GM10266 (cell line): ENCODE measurements around the gene PRRT4.

ENCODE experiments used
- DNase-seq: peaks from one replicate; pipeline ENCODE4 v3.0.0; 2012; ENCODE audit errors: extremely low spot score
- CTCF ChIP-seq: IDR thresholded peaks from 2 replicates; pipeline ENCODE4 v1.5.1; 2012; ENCODE audit warnings: mild to moderate bottlenecking, low read depth; ENCODE audit not compliant: control insufficient read depth, insufficient read depth; ENCODE audit errors: missing control alignments

The PRRT4 gene

GRCh38 chr7:128366986-128367385, 5.5 kb upstream of the PRRT4 start:
- TF ChIP-seq CTCF, result no peak
- no peak for DNase-seq

DNA sequence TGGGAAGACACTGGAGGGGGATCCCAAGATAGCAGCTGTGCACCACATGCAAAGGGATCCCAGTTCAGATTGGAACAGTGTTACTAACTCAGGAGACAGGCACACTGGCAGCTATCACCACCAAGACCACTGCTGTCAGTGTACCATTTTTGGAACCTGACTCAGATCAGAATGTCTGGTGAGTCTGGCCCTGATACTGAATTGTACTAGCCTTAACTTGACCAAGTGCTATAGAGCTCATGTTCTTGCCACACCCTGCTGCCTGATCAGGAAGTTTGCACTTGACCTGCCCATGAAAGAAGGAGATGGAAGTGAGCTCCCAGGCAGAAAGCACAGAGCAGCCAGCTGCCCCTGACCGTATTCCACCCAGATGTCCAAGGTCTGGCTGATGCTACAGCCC, 4.8 kb upstream of the PRRT4 start:
- DNase-seq, result no peak
- no peak for TF ChIP-seq CTCF

DNA sequence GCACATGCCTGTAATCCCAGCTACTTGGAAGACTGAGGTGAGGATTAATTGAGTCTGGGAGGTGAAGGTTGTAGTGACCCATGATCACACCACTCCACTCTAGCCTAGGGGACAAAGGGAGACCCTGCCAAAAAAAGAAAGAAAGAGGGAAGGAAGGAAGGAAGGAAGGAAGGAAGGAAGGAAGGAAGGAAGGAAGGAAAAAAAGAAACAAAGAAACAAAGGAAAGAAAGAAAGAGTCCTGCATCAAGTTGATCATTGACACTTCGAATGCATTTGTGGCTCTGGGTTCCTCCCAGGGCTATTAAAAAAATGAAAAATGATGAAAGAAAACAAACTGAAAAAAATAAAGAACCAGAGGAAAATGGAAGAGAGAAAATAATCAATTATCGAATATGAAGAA, 3.9 kb upstream of the PRRT4 start:
- DNase-seq, result no peak
- TF ChIP-seq CTCF, result no peak

DNA sequence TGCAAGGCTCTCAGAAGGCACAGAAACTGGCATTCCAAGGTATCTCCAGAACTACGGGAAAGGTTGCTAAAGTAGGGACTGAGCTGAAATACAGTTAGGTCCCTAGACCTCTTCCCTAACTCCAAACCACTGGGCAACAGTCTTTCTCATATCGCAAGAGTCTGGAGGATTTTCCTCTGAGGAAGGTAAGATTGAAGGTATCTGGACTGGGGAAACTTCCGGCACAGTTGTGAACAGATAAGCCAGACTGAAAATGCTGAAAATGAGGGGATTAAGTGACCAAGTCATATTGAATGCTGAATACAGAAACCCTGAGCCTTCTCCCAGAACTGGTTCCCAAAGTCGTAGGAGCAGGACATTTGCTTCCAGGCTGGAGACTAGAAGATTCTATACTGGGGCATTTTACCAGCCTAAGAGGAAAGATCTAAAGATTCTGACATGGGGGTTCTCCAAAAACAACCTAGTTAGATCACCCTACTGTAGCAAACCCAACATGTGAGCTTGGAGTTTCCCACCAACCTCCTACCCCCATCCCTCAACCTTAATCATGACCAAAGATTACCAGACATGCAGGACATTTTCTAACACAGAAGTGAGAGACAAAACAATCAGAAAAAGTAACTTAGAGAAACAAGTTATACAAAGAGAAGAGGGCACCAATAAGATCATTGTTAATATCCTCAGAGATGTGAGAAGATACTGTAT, 2.8 kb upstream of the PRRT4 start:
- DNase-seq, result no peak
- TF ChIP-seq CTCF, result no peak

DNA sequence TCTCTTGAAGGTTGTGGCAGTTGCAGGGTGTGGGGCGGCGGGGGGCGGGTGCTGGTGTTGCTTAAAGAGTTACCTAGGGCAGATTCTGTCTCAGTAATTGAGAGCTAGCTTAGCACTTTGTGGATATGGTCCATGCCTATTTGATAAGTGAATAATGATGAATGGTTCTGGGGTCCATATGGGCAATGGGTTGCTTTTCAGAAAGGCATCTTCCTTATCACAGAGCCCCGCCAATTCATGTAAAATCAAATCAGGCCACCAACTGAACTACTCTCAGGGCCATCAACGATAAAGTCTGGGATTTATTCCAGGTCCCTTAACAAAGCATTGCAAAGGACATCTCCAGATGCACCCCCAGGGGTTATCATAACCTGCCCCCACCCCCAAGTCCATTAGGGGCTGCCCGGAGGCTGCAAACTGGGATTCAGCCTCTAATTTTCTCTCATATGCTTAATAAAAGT, 1.8 kb upstream of the PRRT4 start:
- no peak for TF ChIP-seq CTCF
- no peak for DNase-seq

DNA sequence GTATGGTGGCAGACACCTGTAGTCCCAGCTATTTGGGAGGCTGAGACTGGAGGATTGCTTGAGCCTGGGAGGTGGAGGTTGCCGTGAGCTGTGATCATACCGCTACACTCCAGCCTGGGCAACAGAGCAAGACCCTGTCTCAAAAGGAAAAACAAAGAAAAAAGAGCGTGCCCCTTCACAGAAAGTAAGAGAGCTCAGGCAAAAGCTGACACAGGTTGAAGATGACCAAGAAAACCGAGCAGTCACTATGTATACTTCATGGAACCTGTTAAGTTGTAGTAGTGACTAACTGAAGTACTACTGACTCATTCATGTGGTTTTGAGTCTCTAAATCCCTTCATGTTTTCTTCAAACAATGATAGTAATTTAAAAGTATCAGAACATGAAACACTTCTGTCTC, 1.2 kb upstream of the PRRT4 start:
- TF ChIP-seq CTCF, result no peak
- no peak for DNase-seq

GRCh38 chr7:128360359-128360678, 1.2 kb downstream of the PRRT4 start:
- TF ChIP-seq CTCF, result no peak
- no peak for DNase-seq
